ENCODE measurements around the gene DHX34. TPM values are rescaled to one million over a fixed set of nuclear protein-coding genes. Genes with fewer than 3 reads are reported as not detected.
"Not testable (repeated sequence)": the region's sequence is repeated elsewhere in the genome, so short reads cannot be mapped to it uniquely, and the experiment has no call there.

Gene DHX34, protein sequence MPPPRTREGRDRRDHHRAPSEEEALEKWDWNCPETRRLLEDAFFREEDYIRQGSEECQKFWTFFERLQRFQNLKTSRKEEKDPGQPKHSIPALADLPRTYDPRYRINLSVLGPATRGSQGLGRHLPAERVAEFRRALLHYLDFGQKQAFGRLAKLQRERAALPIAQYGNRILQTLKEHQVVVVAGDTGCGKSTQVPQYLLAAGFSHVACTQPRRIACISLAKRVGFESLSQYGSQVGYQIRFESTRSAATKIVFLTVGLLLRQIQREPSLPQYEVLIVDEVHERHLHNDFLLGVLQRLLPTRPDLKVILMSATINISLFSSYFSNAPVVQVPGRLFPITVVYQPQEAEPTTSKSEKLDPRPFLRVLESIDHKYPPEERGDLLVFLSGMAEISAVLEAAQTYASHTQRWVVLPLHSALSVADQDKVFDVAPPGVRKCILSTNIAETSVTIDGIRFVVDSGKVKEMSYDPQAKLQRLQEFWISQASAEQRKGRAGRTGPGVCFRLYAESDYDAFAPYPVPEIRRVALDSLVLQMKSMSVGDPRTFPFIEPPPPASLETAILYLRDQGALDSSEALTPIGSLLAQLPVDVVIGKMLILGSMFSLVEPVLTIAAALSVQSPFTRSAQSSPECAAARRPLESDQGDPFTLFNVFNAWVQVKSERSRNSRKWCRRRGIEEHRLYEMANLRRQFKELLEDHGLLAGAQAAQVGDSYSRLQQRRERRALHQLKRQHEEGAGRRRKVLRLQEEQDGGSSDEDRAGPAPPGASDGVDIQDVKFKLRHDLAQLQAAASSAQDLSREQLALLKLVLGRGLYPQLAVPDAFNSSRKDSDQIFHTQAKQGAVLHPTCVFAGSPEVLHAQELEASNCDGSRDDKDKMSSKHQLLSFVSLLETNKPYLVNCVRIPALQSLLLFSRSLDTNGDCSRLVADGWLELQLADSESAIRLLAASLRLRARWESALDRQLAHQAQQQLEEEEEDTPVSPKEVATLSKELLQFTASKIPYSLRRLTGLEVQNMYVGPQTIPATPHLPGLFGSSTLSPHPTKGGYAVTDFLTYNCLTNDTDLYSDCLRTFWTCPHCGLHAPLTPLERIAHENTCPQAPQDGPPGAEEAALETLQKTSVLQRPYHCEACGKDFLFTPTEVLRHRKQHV
- total RNA-seq = 7.3 TPM
- long read RNA-seq, full-length matches to known transcripts = 1 of 14 reads
- long read RNA-seq, partial matches to known transcripts = 11 of 14 reads
- long read RNA-seq, other reads (novel, unspliced or antisense) = 2 of 14 reads

GRCh38 chr19:47348819-47349795, at the start of gene DHX34:
TSS of gene DHX34 (plus strand) at chr19:47349315. CDS start at chr19:47353031, 3,716 bp downstream.
- intact Hi-C loops (cut with micrococcal nuclease) = no loop called here
- DNase-seq (peak; percentile 99), ATAC-seq (peak; percentile 100)

DNA sequence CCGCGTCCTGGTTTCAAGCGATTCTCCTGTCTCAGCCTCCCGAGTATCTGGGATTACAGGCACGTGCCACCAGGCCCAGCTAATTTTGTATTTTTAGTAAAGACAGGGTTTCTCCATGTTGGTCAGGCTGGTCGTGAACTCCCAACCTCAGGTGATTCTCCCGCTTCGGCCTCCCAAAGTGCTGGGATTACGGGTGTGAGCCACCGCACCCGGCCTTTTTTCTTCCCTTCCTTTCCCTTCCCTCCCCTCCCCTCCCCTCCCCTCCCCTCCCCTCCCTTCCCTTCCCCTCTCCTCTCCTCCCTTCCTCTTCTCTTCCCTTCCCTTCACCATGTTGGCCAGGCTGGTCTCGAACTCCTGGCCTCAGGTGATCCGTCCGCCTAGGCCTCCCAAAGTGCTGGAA, 48.2 kb upstream of the DHX34 start:
- intact Hi-C loops (cut with micrococcal nuclease) = not testable (repeated sequence)

DNA sequence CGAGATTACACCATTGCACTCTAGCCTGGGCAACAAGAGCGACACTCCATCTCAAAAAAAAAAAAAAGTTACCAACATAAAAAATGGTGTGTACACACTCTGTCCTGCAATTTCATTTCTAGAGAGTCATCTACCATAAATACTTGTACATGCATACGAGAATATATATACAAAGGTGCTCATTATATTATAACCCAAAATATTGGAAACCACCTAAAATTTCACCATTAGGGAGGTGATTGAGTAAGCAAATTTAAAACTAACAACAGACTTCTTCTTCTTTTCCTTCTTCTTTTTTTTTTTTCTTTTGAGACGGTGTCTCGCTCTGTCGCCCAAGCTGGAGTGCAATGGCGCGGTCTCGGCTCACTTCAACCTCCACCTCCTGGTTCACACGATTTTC, 46.9 kb upstream of the DHX34 start:
- intact Hi-C loops (cut with micrococcal nuclease) = no loop called here
- DNase-seq (no peak), ATAC-seq (no peak)

More for the DNA sequence above, 48.2 kb upstream of the DHX34 start:
- not testable (repeated sequence) for ATAC-seq, DNase-seq

DNA sequence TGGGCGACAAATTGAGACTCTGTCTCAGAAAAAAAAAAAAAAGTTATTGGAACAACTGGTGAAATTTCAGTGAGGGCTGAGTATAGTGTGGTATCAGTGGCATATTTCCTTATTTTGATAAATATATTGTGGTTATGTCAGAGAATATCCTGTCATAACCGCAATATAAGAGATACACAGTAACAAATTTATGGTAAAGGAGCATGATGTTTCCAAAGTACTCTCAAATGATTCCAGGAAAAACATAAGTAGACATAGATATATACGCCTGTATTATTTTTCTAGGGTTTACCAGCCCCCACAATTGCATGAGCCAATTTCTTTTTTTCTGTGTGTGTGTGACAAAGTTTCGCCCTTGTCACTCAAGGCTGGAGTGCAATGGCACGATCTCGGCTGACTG, 45.1 kb upstream of the DHX34 start:
- no peak for ATAC-seq
- no peak for DNase-seq
- intact Hi-C loops (cut with micrococcal nuclease) = no loop called here

DNA sequence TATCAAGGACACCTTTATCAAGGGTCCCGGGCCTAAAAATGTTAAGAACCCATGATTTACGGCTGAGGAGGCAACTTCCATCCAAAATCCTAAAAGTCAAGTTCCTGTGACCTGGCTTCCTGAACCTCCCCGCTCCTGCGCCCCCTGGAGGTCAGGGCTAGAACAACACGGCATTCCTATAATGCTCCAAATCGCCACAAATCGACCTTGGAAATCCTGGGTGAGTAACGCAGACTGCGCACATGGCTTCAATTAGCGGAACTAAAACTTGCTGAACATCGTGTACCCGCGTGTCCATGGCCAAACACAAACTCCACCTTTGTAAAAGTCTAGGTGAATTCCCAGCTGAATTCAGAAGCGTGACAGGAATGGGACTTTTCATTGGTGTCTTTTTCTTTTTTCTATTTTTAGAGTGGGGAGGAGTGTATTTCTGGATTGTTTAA, 43.8 kb upstream of the DHX34 start:
- DNase-seq = peak; percentile 75
- intact Hi-C loops (cut with micrococcal nuclease) = no loop called here
- ATAC-seq = peak; percentile 49

DNA sequence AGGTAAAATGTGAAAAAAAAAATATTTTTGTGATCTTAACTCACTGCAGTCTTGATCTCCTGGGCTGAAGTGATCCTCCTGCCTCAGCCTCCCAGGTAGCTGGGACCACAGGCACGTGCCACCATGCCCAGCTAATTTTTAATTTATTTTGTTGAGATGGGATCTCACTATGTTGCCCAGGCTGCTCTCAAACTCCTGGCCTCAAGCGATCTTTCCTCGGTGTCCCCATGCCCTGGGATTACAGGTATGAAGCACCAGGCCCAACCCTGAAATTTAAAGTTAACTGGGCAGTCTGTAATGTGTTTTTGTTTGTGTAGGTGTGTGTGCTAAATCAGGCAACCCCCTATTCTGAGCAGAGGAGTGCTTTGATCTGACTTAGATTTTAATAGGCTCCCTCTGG, 42.8 kb upstream of the DHX34 start:
- ATAC-seq = no peak
- intact Hi-C loops (cut with micrococcal nuclease) = no loop called here
- no peak for DNase-seq

DNA sequence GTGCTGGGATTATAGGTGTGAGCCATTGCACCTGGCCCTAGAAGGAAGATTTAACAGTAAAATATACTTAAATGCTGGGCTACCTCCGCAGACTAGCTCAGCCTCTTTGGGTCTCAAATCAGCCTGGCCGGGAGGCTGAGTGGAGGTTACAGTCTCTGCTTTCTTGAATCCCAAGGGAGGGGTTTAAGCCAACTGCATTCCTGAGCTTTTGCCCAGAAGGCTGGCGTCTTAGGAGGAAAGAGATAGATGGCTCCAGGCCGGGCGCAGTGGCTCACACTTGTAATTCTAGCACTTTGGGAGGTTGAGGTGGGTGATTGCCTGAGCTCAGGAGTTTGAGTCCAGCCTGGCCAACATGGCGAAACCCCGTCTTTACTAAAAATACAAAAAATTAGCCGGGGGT, 40.1 kb upstream of the DHX34 start:
- intact Hi-C loops (cut with micrococcal nuclease) = no loop called here
- no peak for DNase-seq
- ATAC-seq = no peak

- peak; percentile 70 for ATAC-seq
- intact Hi-C loops (cut with micrococcal nuclease) = no loop called here
- peak; percentile 59 for DNase-seq
These were observed 39.5 kb upstream of the DHX34 start, which contains the start of gene C5AR1 for GRCh38 chr19:47309608-47310007. TSS of gene C5AR1 (plus strand) at chr19:47309861. CDS start at chr19:47309896, 35 bp downstream.

- intact Hi-C loops (cut with micrococcal nuclease) = no loop called here
These were observed 38.8 kb upstream of the DHX34 start for GRCh38 chr19:47310323-47310722.

DNA sequence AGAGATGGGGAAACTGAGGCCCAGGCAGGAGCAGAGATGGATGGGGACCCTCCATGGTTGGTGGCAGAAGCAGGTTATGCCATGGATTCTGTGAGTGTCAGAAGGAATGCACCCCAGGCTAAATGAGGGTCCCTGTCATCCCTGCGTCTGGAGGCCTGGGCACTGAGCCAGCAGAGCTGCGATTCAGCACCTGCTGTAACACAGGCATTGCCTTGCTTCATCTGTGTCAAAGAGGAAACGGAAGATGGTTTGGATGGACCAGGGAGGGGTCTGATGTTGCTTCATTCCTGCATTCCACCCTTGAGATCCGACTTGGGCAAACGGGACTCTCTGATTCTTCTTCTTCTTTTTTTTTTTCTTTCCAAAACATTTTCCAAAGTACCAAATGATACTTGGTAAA, 38.3 kb upstream of the DHX34 start:
- intact Hi-C loops (cut with micrococcal nuclease) = no loop called here
- DNase-seq (peak; percentile 74), ATAC-seq (peak; percentile 49)

More at GRCh38 chr19:47310323-47310722, 38.8 kb upstream of the DHX34 start:
- ATAC-seq = no peak
- DNase-seq = no peak

DNA sequence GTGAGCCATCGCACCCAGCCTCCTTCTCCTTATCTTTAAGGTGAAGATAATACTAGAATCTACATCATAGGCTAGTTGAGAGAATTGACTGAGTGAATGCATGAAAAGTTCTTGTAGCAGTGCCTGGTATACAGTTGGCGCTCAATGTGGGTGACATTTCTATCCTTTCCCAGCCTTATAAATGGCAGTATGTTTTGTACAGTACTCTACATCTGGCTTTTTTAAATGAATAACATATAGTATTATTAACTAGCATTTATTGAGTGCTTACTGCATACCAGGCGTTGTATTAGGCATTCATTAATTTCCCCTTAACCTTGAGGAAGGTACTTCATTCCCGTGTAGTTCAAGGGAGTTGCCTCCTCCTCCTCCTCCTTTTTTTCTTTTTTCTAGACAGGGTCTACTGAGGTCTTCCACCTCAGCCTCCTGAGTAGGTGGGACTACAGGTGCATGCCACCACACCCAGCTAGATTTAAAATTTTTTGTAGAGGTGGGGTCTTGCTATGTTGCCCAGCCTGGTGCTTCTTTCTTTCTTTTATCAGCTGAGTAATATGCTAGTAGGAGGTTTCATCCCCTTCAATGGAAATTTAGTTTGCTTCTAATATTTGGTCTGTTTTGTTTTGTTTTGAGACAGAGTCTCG, 36.6 kb upstream of the DHX34 start:
- intact Hi-C loops (cut with micrococcal nuclease) = no loop called here
- DNase-seq (no peak), ATAC-seq (no peak)

DNA sequence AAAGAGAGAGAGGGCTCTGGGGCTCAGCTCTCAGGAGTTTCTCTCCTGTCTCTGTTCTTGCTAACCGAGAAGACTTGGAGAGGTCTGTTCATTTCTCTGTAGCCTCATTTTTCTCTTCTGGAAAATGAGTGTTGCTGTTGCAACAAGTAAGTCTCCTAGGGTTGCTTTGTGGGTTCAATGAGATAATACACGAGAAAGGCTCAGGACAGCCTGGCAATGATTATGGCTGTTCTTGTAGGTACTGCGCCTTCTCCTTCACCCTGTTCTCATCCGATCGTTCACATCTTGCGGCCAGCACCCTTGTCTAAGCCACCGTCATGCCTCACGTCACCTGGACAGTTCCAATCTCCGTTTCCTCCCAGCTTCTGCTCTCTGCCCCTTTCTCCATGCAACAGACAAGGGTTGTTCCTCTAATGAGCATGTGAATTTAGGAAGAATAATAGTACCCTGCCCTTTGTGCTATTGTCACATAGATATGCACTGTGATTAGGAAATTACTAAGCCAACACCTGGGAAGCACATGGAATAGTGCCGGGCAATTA, 35.3 kb upstream of the DHX34 start:
- DNase-seq (no peak), ATAC-seq (no peak)
- intact Hi-C loops (cut with micrococcal nuclease) = no loop called here

GRCh38 chr19:47315125-47315821, 33.8 kb upstream of the DHX34 start:
- DNase-seq (peak; percentile 56), ATAC-seq (peak; percentile 90)
- intact Hi-C loops (cut with micrococcal nuclease) = no loop called here

DNA sequence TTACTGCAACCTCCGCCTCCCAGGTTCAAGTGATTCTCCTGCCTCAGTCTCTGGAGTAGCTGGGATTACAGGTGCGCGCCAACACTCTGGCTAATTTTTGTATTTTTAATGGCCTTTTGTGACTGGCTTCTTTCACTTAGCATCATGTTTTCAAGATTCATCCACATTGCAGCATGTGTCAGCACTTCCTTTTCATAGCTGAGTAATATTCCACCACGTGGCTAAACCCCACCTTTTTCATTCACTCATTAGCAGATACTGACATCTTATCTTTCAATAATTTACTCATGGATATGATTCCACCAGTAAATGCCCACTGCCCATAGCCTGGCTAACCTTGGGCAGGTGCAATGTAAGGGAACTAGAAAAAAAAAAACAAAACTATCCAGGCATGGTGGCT, 32.6 kb upstream of the DHX34 start:
- no peak for ATAC-seq
- intact Hi-C loops (cut with micrococcal nuclease) = no loop called here
- no peak for DNase-seq

GRCh38 chr19:47319923-47320871, 28.9 kb upstream of the DHX34 start:
- ATAC-seq = no peak
- DNase-seq = no peak
- intact Hi-C loops (cut with micrococcal nuclease) = no loop called here

GRCh38 chr19:47321630-47322029, 27.5 kb upstream of the DHX34 start:
- intact Hi-C loops (cut with micrococcal nuclease) = no loop called here
- no peak for DNase-seq
- ATAC-seq = no peak
